DND-41 (cell line): Measurements from ENCODE around the gene FHIT.

Experiments
- ATAC-seq: fragments of 200-7000 bp; cut with Tn5 transposase; 3 replicates; pipeline ENCODE4 v1.9.1; 2021; ENCODE audit warnings: low read depth; ENCODE audit not compliant: insufficient read depth
- DNase-seq: peaks from one replicate; pipeline ENCODE4 v3.0.0-alpha.2; 2020
- H2AFZ ChIP-seq: 2 replicates; pipeline ENCODE4 v1.6.0; 2012; ENCODE audit warnings: low read depth, low read length
- H3K27ac ChIP-seq: 2 replicates; pipeline ENCODE4 v1.5.1; 2012; ENCODE audit warnings: low read length, inconsistent platforms
- H3K27me3 ChIP-seq: fragments of 200-600 bp; sonication (generic); 2 replicates; pipeline ENCODE4 v1.6.0; 2012; ENCODE audit warnings: low read length, mild to moderate bottlenecking, inconsistent platforms; ENCODE audit not compliant: insufficient read depth, poor library complexity
- H3K36me3 ChIP-seq: 2 replicates; pipeline ENCODE4 v1.5.1; 2012; ENCODE audit warnings: low read length, inconsistent platforms; ENCODE audit not compliant: insufficient read depth
- H3K4me1 ChIP-seq: 2 replicates; pipeline ENCODE4 v1.5.1; 2012; ENCODE audit warnings: mild to moderate bottlenecking, low read length; ENCODE audit not compliant: insufficient read depth
- H3K4me2 ChIP-seq: 2 replicates; pipeline ENCODE4 v1.6.0; 2012; ENCODE audit warnings: mild to moderate bottlenecking, moderate library complexity, low read length, inconsistent platforms; ENCODE audit not compliant: insufficient read depth
- H3K4me3 ChIP-seq, 2 experiments: fragments of 200-600 bp in 1 of 2; shearing (Covaris generic) in 1 of 2; 2 replicates each; pipeline ENCODE4 v1.5.1; 2012 to 2016; ENCODE audit warnings: inconsistent platforms in 2 of 2, low read length in 2 of 2, mild to moderate bottlenecking in 2 of 2, low read depth in 1 of 2, moderate library complexity in 1 of 2
- H3K79me2 ChIP-seq: 2 replicates; pipeline ENCODE4 v1.6.0; 2012; ENCODE audit warnings: low read length, inconsistent platforms; ENCODE audit not compliant: insufficient read depth
- H3K9ac ChIP-seq: 2 replicates; pipeline ENCODE4 v1.6.0; 2012; ENCODE audit warnings: low read depth, mild to moderate bottlenecking, inconsistent platforms, low read length, moderate library complexity
- H3K9me3 ChIP-seq: 2 replicates; pipeline ENCODE4 v1.5.1; 2012; ENCODE audit warnings: low read length, moderate library complexity, mild to moderate bottlenecking, inconsistent platforms; ENCODE audit not compliant: insufficient read depth, severe bottlenecking
- H4K20me1 ChIP-seq: 2 replicates; pipeline ENCODE4 v1.6.0; 2012; ENCODE audit warnings: low read length; ENCODE audit not compliant: insufficient read depth
- EZH2 ChIP-seq: IDR thresholded peaks from 3 replicates; pipeline ENCODE4 v1.6.1; 2012; ENCODE audit warnings: borderline replicate concordance, low read depth, mild to moderate bottlenecking, moderate library complexity, low read length, inconsistent platforms; ENCODE audit not compliant: severe bottlenecking
- TF ChIP-seq, protein P1 (sequence below): IDR thresholded peaks from 2 replicates; pipeline ENCODE4 v1.5.1; 2012; ENCODE audit warnings: borderline replicate concordance, low read length, moderate library complexity, mild to moderate bottlenecking; ENCODE audit not compliant: poor library complexity, severe bottlenecking; ENCODE audit errors: extremely low read depth

Gene FHIT

GRCh38 chr3:59939826-59940426 is 1311.3 kb downstream of the FHIT start:
- Histone ChIP-seq H3K4me1 (no peaks in the 10 kb centered on the region), H3K36me3 (peaks cover 35% of the 10 kb centered on the region), H3K27ac (no peak overlapping the region), H3K79me2 (no peaks in the 10 kb centered on the region; the same call in 1 of the 2 replicates), H2AFZ (no peak overlapping the region), H4K20me1 (no peaks in the 10 kb centered on the region), H3K4me2 (no peak overlapping the region), H3K9ac (no peak overlapping the region), H3K9me3 (no peaks in the 10 kb centered on the region), H3K4me3 (no peak overlapping the region), H3K27me3 (no peaks in the 10 kb centered on the region)
- ATAC-seq = no peak
- DNase-seq = no peak
- TF ChIP-seq, protein P1, sequence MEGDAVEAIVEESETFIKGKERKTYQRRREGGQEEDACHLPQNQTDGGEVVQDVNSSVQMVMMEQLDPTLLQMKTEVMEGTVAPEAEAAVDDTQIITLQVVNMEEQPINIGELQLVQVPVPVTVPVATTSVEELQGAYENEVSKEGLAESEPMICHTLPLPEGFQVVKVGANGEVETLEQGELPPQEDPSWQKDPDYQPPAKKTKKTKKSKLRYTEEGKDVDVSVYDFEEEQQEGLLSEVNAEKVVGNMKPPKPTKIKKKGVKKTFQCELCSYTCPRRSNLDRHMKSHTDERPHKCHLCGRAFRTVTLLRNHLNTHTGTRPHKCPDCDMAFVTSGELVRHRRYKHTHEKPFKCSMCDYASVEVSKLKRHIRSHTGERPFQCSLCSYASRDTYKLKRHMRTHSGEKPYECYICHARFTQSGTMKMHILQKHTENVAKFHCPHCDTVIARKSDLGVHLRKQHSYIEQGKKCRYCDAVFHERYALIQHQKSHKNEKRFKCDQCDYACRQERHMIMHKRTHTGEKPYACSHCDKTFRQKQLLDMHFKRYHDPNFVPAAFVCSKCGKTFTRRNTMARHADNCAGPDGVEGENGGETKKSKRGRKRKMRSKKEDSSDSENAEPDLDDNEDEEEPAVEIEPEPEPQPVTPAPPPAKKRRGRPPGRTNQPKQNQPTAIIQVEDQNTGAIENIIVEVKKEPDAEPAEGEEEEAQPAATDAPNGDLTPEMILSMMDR = no peak
- no peak for TF ChIP-seq EZH2

- Histone ChIP-seq H3K36me3 (peaks cover 37% of the 10 kb centered on the region), H3K9ac (no peak overlapping the region), H3K79me2 (no peaks in the 10 kb centered on the region; the same call in 1 of the 2 replicates), H3K4me1 (no peaks in the 10 kb centered on the region), H3K4me2 (no peak overlapping the region), H3K27me3 (no peaks in the 10 kb centered on the region), H3K27ac (no peak overlapping the region), H2AFZ (no peak overlapping the region), H4K20me1 (no peaks in the 10 kb centered on the region), H3K9me3 (no peaks in the 10 kb centered on the region), H3K4me3 (no peak overlapping the region)
- TF ChIP-seq, protein P1 = no peak
- no peak for TF ChIP-seq EZH2
- DNase-seq = no peak
- ATAC-seq = no peak
Observed at GRCh38 chr3:59938828-59939227, 1312.4 kb downstream of the FHIT start.

DNA sequence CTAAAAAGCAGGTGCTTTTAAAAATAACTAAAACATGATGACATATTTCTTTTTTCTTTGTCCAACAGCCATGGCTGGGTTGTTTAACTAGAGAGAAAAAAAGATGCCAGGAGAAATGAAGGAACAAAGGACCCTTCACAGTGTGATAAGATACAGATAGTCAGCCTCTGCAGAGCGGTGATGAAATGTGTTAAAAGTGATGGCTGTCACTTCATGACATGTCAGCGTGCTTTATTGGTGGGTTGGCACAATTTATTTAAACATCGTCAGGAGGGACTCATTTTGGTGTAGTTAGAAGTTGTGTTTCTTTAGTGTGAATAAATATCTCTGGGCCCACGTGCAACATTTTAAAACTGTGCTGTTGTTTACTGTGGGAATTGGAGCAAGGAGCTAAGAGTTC is 1314.1 kb downstream of the FHIT start:
- no peak overlapping the region for H3K27ac ChIP-seq
- no peak overlapping the region for H3K4me3 ChIP-seq
- no peak overlapping the region for H3K9ac ChIP-seq
- peaks cover 36% of the 10 kb centered on the region for H3K36me3 ChIP-seq
- DNase-seq = no peak
- H3K27me3 ChIP-seq = no peaks in the 10 kb centered on the region
- TF ChIP-seq, protein P1 = no peak
- no peak for TF ChIP-seq EZH2
- no peaks in the 10 kb centered on the region for H4K20me1 ChIP-seq
- no peaks in the 10 kb centered on the region; the same call in 1 of the 2 replicates for H3K79me2 ChIP-seq
- H3K4me1 ChIP-seq = no peaks in the 10 kb centered on the region
- no peaks in the 10 kb centered on the region for H3K9me3 ChIP-seq
- H2AFZ ChIP-seq = no peak overlapping the region
- no peak overlapping the region for H3K4me2 ChIP-seq
- ATAC-seq = no peak

- Histone ChIP-seq H3K9me3 (no peaks in the 10 kb centered on the region), H4K20me1 (no peaks in the 10 kb centered on the region), H3K4me3 (no peak overlapping the region), H3K36me3 (peaks cover 28% of the 10 kb centered on the region; the same call in 1 of the 2 replicates), H3K79me2 (no peaks in the 10 kb centered on the region; the same call in 1 of the 2 replicates), H3K9ac (no peak overlapping the region), H3K27me3 (no peaks in the 10 kb centered on the region), H3K4me2 (no peak overlapping the region), H3K4me1 (no peaks in the 10 kb centered on the region), H2AFZ (no peak overlapping the region), H3K27ac (no peak overlapping the region)
- no peak for TF ChIP-seq EZH2
- no peak for ATAC-seq
- DNase-seq = no peak
Observed at GRCh38 chr3:59936472-59936871, 1314.8 kb downstream of the FHIT start.
